ENCODE results near the gene KRT17. TPM values are rescaled to one million over a fixed set of nuclear protein-coding genes. Genes with fewer than 3 reads are reported as not detected.
A peak's percentile ranks its signal among the peaks of the same experiment; 100 is the strongest.

KRT17 gene
- total and polyA plus RNA-seq, 2 of the 4 experiments (the other 2 are of a cell fraction), result 2.5 to 4.6 TPM

DNA sequence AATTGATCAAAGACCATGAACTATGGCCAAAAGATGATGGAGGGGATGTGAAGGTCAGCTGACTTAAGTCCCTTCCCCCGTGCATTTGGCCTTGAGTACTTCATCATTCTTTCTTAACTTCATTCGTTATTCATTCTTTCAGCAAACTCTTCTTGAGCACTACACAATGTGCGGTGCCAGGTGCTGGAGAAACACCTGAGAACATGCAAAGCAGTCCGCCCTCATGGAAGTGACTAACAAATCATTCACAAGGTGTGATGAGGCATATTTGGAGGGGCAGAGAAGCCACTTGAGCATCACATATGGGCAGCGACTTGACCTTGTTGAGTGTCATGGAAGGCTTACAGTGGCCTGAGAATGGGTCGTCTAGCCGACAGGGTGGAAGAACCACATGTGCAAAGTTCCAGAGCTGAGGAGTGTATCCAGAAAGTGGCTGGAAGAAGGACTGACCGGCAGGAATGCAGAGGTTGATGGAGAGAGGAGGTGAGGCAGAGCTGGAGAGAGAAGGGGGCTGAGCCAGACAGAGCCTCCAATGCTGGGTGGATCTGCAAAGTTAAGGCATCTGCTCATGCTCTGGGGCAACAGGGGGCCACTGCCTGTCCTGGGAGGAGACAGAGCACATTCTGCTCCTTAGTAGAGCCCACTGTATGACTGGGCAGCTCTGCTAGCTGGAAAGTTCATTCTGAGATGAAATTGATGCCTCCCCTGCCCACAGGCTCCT is 39.2 kb upstream of the KRT17 start:
- TF ChIP-seq, protein P1, sequence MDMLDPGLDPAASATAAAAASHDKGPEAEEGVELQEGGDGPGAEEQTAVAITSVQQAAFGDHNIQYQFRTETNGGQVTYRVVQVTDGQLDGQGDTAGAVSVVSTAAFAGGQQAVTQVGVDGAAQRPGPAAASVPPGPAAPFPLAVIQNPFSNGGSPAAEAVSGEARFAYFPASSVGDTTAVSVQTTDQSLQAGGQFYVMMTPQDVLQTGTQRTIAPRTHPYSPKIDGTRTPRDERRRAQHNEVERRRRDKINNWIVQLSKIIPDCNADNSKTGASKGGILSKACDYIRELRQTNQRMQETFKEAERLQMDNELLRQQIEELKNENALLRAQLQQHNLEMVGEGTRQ (IDR thresholded peaks at IDR 0.05; ENCODE audit: low read depth, low read length), result no peak
- no peak for TF ChIP-seq POLR2A (IDR thresholded peaks at IDR 0.05; ENCODE audit: low read depth, low read length)
- Histone ChIP-seq H3K79me1 (ENCODE audit: low read depth in 1 of 2, low read length in 2 of 2) (peaks cover 0 to 4% of the 10 kb centered on the region in 2 experiments; a peak in 1 of 4 replicates), H2BK120ac (ENCODE audit: low read depth, low read length) (no peak overlapping the region), H3K4me1 (ENCODE audit: control insufficient read depth, insufficient read depth, low read length) (peaks cover 11% of the 10 kb centered on the region), H2AK9ac (replicated peaks; ENCODE audit: low read depth, low read length, poor library complexity) (peak overlapping the region; percentile 89), H2AK5ac (ENCODE audit: low read depth, low read length) (no peak overlapping the region; the same call in 1 of the 2 replicates), H2BK20ac (ENCODE audit: low read depth, low read length) (no peak overlapping the region), H3K9me3 (ENCODE audit: control insufficient read depth, insufficient read depth, low read length) (no peaks in the 10 kb centered on the region), H4K20me1 (ENCODE audit: insufficient read depth, low read length) (no peaks in the 10 kb centered on the region), H3K23ac (ENCODE audit: low read depth, low read length) (no peak overlapping the region), H3K27ac (ENCODE audit: insufficient read depth, low read length) (no peak overlapping the region), H2BK5ac (ENCODE audit: low read depth, low read length, poor library complexity, severe bottlenecking) (no peak overlapping the region), H3K9me1 (ENCODE audit: insufficient read depth, low read length) (0 out of 2 replicates have a peak, but pooled peaks cover 7% of the 10 kb centered on the region), H3K27me3 (ENCODE audit: control insufficient read depth, insufficient read depth, low read length) (peaks cover 3% of the 10 kb centered on the region; the same call in 1 of the 2 replicates), H3K4me3 (ENCODE audit: insufficient read depth, low read depth, low read length) (no peak overlapping the region), H2BK15ac (ENCODE audit: low read depth, low read length) (no peak overlapping the region), H4K8ac (ENCODE audit: low read depth in 2 of 2, low read length in 2 of 2) (0 out of 4 replicates have a peak overlapping the region, but pooled peaks of 1 of the 2 experiments have one; percentile 16), H3K4ac (ENCODE audit: low read depth, low read length) (no peak overlapping the region), H3K56ac (ENCODE audit: extremely low read depth, insufficient read depth, low read length) (no peak overlapping the region), H4K91ac (ENCODE audit: insufficient read depth, low read depth, low read length) (peak overlapping the region; percentile 24; the same call in 1 of the 2 replicates), H3K9ac (ENCODE audit: low read depth, low read length) (no peak overlapping the region), H3K14ac (replicated peaks; ENCODE audit: low read depth, low read length) (no peak overlapping the region), H3K36me3 (ENCODE audit: control insufficient read depth, insufficient read depth, low read length) (no peaks in the 10 kb centered on the region), H4K5ac (ENCODE audit: low read depth, low read length) (no peak overlapping the region), H3K18ac (ENCODE audit: low read depth, low read length) (no peak overlapping the region), H2AFZ (replicated peaks; ENCODE audit: low read length, poor library complexity) (peak overlapping the region; percentile 68), H3K4me2 (ENCODE audit: low read depth, low read length) (no peak overlapping the region)
- POLR2A ChIA-PET (ENCODE audit: unreplicated experiment), result no interaction called here
- CTCF ChIA-PET, result interaction anchor here (0.7 to 2.7 kb wide), 14 partner anchors 14 to 861 kb away, joined by 3 to 49 read pairs (median 4); partner anchors contain the start of gene EIF1
- intact Hi-C loops (cut with micrococcal nuclease) (no loop called here), dilution Hi-C loops (cut with HindIII; ENCODE audit: low sequenced_read_pairs, unreplicated experiment) (no loop called here), in situ Hi-C loops (cut with MboI; ENCODE audit: low sequenced_read_pairs) (loop anchor here (5.0 to 25.0 kb wide), 7 partner anchors 111 to 1301 kb away; partner anchors contain the start of gene GJD3)
- WGBS, 2 experiments (ENCODE audit: extremely low coverage in 2 of 2, insufficient read length in 1 of 2), result 100% methylated on average over 1 of the region's 8 CpGs; no CpG with 5 or more reads in 1 of the 2 experiments
- ATAC-seq (ENCODE audit: low read depth) (no peak), DNase-seq (no peak)
- no TSS peak for BruUV-seq (replicated peaks)

Measured in IMR-90 (cell line).